ENCODE measurements around the gene PRSS50.

GRCh38 chr3:46681856-46682540 lies 35.7 kb downstream of the PRSS50 start:
- TF ChIP-seq CTCF (IDR thresholded peaks at IDR 0.05; ENCODE audit: low read length) (no peak), EZH2 (optimal IDR thresholded peaks at IDR 0.05; ENCODE audit: low read depth, low read length) (no peak), EZH2phosphoT487 (IDR thresholded peaks at IDR 0.05; ENCODE audit: low read length) (no peak)
